HL-60 (cell line): ENCODE results near the gene TNFRSF21.

Experiments used
- GABPA ChIP-seq: IDR thresholded peaks from 2 replicates; pipeline ENCODE4 v1.6.1; 2012; ENCODE audit warnings: low read depth
- POLR2AphosphoS5 ChIP-seq: IDR thresholded peaks from 2 replicates; pipeline ENCODE4 v1.6.1; 2012; ENCODE audit warnings: low read depth
- TF ChIP-seq, protein P1 (sequence below): IDR thresholded peaks from one replicate; pipeline ENCODE4 v1.5.1; 2011; ENCODE audit warnings: low read length, control low read depth, inconsistent platforms; ENCODE audit not compliant: insufficient read depth

DNA sequence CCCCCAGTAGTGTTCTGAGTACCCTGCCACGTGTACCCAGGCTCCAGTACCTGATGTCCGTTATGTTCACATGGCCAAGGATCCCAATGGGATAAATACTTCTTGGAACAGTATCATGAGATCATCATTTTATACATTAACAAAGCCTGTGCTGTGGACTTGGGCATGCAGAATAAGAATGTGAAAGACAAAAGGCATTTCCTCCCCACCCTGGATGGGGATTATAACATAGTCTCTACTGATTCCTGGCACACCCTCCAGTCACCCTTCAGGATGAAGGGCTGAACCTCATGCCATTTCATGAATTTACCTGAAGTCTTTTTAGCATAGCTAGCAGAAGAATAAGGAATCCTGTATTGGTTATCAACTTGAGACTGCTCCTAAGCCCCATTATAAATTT is 2.8 kb downstream of the TNFRSF21 start:
- TF ChIP-seq, protein P1, sequence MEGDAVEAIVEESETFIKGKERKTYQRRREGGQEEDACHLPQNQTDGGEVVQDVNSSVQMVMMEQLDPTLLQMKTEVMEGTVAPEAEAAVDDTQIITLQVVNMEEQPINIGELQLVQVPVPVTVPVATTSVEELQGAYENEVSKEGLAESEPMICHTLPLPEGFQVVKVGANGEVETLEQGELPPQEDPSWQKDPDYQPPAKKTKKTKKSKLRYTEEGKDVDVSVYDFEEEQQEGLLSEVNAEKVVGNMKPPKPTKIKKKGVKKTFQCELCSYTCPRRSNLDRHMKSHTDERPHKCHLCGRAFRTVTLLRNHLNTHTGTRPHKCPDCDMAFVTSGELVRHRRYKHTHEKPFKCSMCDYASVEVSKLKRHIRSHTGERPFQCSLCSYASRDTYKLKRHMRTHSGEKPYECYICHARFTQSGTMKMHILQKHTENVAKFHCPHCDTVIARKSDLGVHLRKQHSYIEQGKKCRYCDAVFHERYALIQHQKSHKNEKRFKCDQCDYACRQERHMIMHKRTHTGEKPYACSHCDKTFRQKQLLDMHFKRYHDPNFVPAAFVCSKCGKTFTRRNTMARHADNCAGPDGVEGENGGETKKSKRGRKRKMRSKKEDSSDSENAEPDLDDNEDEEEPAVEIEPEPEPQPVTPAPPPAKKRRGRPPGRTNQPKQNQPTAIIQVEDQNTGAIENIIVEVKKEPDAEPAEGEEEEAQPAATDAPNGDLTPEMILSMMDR: no peak
- TF ChIP-seq POLR2AphosphoS5 (no peak), GABPA (no peak)
